T-helper 2 cell (primary cell): ENCODE data around the gene CST7.

Source experiments
- DNase-seq, 5 experiments: peaks; one replicate each; pipeline versions ENCODE4 v3.0.0 to v3.0.0-alpha.2; 2012 to 2022

CST7 gene

GRCh38 chr20:24950836-24951525, 1.9 kb downstream of the CST7 start:
- no peak for DNase-seq

- DNase-seq, result no peak
Observed at GRCh38 chr20:24951536-24952083, 2.5 kb downstream of the CST7 start.

DNA sequence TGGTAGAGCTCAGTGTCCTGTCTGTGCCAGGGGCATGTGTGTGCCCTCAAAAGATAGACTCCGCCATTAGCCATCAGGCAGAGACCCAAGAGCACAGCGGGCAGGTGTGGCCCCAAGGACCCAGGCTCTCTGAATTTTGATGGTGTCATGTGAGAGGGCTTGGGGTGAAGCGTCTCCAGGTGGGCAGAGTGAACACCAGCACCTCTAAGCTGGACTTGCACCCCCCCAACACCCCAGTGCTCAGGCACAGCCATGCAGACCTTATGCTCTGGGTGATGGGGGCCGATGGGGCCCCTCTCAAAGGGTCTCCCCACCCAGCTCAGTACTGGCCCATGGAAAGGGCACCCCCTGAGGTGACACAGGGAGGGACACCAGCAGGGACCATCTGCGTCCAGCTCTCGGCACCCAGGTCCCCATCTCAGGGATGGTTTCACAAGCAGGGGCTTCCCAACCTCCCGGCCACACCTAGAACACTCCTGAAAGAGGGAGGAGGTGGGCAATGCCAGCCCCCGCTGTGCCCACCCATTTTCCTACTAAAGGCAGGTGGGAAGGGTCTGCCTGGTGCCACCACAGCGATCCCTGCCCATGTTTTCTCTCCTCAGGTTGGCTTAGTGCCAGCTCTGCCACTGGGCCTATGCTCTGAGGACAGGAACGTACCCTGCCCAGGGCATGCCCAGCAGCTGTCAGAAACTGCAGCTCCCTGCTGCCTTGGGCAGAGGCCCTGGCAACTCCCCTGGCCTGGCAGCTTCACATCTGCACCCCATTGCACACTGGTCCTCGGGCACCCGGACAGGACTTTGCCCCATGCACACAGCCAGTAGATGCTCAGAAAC, 3.5 kb downstream of the CST7 start:
- no peak for DNase-seq

- DNase-seq, result no peak
Observed at GRCh38 chr20:24953209-24953575, 4.1 kb downstream of the CST7 start.

DNA sequence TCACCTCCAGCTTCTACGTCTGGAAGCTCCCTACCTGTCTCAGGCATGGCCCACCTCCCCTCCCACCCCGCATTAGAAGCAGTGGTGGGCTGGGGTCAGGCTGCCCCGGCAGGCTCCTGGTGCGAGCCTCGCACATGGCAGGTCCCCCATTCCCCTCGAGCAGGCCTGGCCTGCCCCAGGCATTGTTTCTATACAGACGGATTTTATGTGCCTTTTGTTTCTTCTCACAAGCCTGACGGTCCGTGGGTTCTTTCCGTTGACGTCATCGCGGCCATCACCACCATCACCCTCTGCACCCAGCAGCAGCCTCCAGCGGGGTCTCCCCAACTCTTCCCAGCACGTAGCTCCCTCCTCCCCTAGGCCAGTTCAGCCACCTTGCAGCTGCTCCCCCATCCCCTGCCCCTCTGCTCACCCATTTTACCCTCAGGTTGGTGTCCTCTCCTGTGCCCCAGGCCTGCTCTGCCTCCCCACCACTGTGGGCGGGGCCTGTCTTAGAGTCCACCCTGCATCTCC, 4.6 kb downstream of the CST7 start:
- DNase-seq, result peak in 1 of 5 experiments; percentile 70

GRCh38 chr20:24954151-24954550, 5.1 kb downstream of the CST7 start:
- DNase-seq, result no peak

- DNase-seq, result no peak
Observed at GRCh38 chr20:24954566-24954965, 5.5 kb downstream of the CST7 start.

- peak in 2 of 5 experiments; percentile 39 to 85 for DNase-seq
Observed at GRCh38 chr20:24955045-24955444, 6.0 kb downstream of the CST7 start.

- no peak for DNase-seq
Observed at GRCh38 chr20:24956001-24956841, 7.2 kb downstream of the CST7 start.

- no peak for DNase-seq
Observed at GRCh38 chr20:24957326-24958016, 8.4 kb downstream of the CST7 start.

DNA sequence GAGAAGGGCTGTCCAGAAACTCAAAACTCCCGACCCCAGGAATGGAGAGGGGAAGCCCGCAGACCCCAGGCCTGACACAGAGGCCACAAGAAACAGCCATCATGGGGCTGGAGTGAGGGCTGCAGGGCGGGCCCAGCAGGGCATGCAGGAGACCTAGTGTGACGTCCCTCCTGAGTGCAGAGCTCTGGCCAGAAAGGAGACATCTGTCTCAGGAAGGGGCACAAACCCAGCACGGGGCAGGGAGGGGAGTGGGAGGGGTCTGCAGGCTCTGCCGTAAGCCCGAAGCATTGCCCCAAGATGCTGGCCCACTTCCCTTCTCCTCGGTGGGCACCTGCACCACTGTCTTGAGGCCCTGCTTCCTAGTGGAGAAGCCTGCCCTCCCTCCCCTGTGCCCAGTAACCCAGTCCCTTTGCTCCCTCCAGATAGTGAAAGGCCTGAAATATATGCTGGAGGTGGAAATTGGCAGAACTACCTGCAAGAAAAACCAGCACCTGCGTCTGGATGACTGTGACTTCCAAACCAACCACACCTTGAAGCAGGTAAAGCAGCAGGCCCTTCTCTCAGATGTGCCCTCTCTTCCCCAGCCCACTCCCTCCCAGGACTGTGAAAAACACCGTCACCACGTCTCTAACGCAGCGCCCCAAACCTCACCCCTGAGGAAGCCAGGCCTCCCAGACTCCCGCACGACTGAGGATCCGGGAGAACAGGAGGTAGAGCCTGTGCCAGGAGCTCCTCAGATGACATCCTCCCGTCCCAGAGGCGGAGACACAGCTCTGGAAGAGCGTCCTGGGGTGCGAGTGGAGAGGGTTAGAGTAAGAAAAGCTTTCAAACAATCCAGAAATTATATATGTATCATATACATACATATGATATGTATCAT, 9.7 kb downstream of the CST7 start:
- no peak for DNase-seq

DNA sequence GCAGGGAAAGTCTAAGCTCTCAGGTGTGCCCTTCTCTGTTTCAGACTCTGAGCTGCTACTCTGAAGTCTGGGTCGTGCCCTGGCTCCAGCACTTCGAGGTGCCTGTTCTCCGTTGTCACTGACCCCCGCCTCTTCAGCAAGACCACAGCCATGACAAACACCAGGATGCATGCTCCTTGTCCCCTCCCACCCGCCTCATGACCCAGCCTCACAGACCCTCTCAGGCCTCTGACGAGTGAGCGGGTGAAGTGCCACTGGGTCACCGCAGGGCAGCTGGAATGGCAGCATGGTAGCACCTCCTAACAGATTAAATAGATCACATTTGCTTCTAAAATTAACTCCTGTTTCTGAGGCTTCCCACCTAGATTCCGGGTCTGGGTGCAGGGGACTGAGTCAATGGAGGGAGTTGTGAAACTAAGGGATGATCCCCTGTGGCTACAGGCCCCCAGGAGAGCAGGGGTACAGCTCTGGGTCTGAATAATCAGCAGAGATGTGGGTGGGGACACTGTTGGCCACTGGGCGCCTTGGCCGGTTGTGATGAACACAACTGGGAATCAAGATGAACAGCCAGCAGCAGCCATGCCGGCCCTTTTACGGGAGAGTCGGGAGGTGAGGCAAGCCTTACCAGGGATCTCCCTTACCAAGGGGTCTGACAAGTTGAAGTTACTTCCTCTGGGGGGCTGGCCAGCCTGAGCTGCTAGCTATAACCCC, 10.7 kb downstream of the CST7 start:
- no peak for DNase-seq

- DNase-seq, result no peak
Observed at GRCh38 chr20:24960302-24960801, 11.3 kb downstream of the CST7 start.

- peak in 2 of 5 experiments; percentile 79 to 83 for DNase-seq
Observed at GRCh38 chr20:24960861-24961260, 11.8 kb downstream of the CST7 start.

DNA sequence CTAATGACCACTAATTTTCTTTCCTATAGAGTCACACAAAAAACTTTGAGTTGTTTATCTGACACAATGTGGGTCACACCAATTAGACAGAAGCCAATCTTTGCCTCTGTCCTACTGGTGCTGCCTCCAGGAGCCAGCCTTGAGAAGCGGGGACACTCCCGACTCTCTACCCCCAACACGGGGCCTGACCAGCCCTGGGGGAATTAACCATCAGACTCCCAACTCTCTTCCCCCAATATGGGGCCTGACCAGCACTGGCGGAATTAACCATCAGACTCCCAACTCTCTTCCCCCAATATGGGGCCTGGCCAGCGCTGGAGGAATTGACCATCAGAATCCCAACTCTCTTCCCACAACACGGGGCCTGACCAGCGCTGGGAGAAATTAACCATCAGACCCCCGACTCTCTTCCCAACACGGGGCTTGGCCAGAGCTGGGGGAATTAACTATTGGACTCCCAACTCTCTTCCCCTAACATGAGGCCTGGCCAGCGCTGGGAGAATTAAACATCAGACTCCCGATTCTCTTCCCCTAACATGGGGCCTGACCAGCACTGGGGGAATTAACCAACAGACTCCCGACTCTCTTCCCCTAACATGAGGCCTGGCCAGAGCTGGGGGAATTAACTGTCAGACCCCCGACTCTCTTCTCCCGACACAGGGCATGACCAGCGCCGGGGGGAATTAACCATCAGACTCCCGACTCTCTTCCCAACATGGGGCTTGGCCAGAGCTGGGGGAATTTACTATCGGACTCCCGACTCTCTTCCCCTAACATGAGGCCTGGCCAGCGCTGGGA, 12.5 kb downstream of the CST7 start:
- no peak for DNase-seq

GRCh38 chr20:24962182-24962492, 13.1 kb downstream of the CST7 start:
- no peak for DNase-seq

DNA sequence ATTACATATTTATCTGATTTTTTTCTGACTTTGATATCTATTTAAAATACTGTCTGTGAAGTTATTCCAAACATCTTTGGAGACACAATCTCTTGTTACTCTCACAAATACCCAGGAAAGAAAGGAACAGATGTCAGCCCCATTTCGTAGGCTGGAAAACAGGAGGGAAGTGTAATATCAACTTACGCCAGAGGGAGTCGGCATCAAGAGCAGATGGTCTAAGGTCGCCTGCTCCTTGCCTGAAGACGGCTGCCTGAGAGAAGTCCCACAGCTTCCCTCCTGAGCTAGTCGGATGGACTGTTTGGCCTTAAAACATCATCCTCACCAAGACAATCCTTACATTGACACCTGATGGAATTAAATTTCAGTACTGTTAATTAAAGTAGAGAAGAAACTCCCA, 13.4 kb downstream of the CST7 start:
- DNase-seq, result no peak

- no peak for DNase-seq
Observed at GRCh38 chr20:24963672-24964505, 14.8 kb downstream of the CST7 start.

- no peak for DNase-seq
Observed at GRCh38 chr20:24964506-24964840, 15.4 kb downstream of the CST7 start.
